ENCODE data around the gene TMEM147.

Gene TMEM147

GRCh38 chr19:35596366-35596999, 51.1 kb downstream of the TMEM147 start:
- TF ChIP-seq CTCF (IDR thresholded peaks at IDR 0.05; ENCODE audit: insufficient read depth, missing control alignments) = no peak
- DNase-seq (ENCODE audit: insufficient read length, low spot score) (no peak), FAIRE-seq (no peak)
